ENCODE results near the gene PARD3B. TPM values are rescaled to one million over a fixed set of nuclear protein-coding genes. Genes with fewer than 3 reads are reported as not detected.
A peak's percentile ranks its signal among the peaks of the same experiment; 100 is the strongest.

The PARD3B gene
- total and polyA plus RNA-seq, 2 experiments from 2014 or later, result 3.5 to 4.4 TPM

DNA sequence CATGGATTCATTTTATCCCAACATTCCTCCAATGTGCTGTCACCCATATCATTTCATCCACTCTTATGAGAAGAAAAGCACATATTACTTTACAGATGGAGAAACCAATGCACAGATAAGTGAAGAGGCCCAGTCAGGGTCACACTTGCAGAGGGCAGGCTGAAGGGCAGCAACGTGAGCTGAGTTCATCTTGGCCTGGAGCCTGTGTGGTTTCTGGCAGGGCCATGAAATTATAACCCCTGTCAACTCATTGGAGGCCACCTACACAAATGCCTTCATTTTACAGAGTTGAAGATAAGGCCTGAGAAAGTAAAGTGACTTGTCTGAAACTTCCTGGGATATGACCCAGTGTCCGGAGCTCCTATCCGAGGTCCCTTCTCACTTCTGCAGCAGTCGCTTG is 1048.6 kb downstream of the PARD3B start (continued):
- TF ChIP-seq JUNB (IDR thresholded peaks at IDR 0.05; ENCODE audit: unreplicated experiment) (no peak), ZNF331 (CRISPR knock-in tag; IDR thresholded peaks at IDR 0.05; ENCODE audit: low read depth) (no peak), EZH2 (IDR thresholded peaks at IDR 0.05; ENCODE audit: low read depth, unreplicated experiment) (no peak)

DNA sequence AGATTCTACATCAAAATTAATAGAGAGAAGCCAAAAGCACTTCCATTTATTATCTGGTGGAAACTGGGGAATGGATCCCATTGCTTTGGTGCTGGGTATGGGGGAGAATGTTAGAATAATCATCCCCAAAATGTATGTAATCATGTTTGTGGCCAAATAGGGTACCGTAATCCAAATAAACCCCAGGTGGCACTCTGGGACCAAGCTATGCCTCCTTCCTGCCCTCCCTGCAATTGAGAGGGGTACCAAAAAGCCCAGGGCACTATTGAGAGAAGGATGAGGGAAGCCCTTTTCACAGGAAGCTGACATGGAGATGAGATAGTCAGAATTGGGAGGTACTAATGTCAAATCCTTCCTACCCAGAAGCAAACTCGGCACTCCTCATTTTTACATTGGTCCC is 1051.3 kb downstream of the PARD3B start:
- Mint-ChIP-seq H3K4me1 (no peaks in the 10 kb centered on the region), H3K36me3 (ENCODE audit: low read depth) (no peaks in the 10 kb centered on the region), H3K4me3 (no peak overlapping the region), H3K27ac (no peak overlapping the region), H3K9me3 (no peaks in the 10 kb centered on the region), H3K27me3 (ENCODE audit: insufficient read depth, low read depth, poor library complexity) (peaks cover 3% of the 10 kb centered on the region)
- Histone ChIP-seq H3K27ac (ENCODE audit: low read depth) (no peak overlapping the region), H4K20me1 (replicated peaks; ENCODE audit: insufficient read depth) (no peaks in the 10 kb centered on the region), H3K4me1 (ENCODE audit: insufficient read depth) (no peaks in the 10 kb centered on the region), H2AFZ (no peak overlapping the region), H3K9me2 (ENCODE audit: insufficient read depth) (no peaks in the 10 kb centered on the region), H3F3A (replicated peaks; ENCODE audit: low read depth) (no peaks in the 10 kb centered on the region), H3K79me2 (replicated peaks; ENCODE audit: insufficient read depth) (no peaks in the 10 kb centered on the region), H3K4me3 (no peak overlapping the region), H3K36me3 (ENCODE audit: insufficient read depth) (no peaks in the 10 kb centered on the region), H3K27me3 (ENCODE audit: insufficient read depth) (no peaks in the 10 kb centered on the region), H3K4me2 (no peak overlapping the region)
- ATAC-seq, result no peak
- no peak for TF ChIP-seq CREB1 (CRISPR knock-in tag; IDR thresholded peaks at IDR 0.05; ENCODE audit: low read depth)
- TF ChIP-seq POLR2AphosphoS5 (IDR thresholded peaks at IDR 0.05; ENCODE audit: low read depth), result no peak
- TF ChIP-seq ZNF331 (CRISPR knock-in tag; IDR thresholded peaks at IDR 0.05; ENCODE audit: low read depth), result no peak
- TF ChIP-seq CTCF (conservative IDR thresholded peaks at IDR 0.05; ENCODE audit: low read depth in 2 of 2), result peak in 1 of 2 experiments; percentile 49; a peak in 2 of 4 replicates
- DNase-seq (ENCODE audit: low spot score), result peak; percentile 15

- H3K36me3 ChIP-seq (ENCODE audit: insufficient read depth), result no peaks in the 10 kb centered on the region
- peaks cover 6% of the 10 kb centered on the region for H3K4me1 Mint-ChIP-seq
- 0 out of 2 replicates have a peak, but pooled peaks cover 11% of the 10 kb centered on the region for H3K9me2 ChIP-seq (ENCODE audit: insufficient read depth)
- H3K27me3 ChIP-seq (ENCODE audit: insufficient read depth), result no peaks in the 10 kb centered on the region
- no peak overlapping the region for H3K4me2 ChIP-seq
- no peaks in the 10 kb centered on the region for H3K79me2 ChIP-seq (replicated peaks; ENCODE audit: insufficient read depth)
- H3K27ac Mint-ChIP-seq, result no peak overlapping the region
- 0 out of 2 replicates have a peak, but pooled peaks cover 7% of the 10 kb centered on the region for H3K4me1 ChIP-seq (ENCODE audit: insufficient read depth)
- no peak overlapping the region for H3K4me3 ChIP-seq
- no peak overlapping the region for H3K27ac ChIP-seq (ENCODE audit: low read depth)
- H3K9me3 Mint-ChIP-seq, result peaks cover 23% of the 10 kb centered on the region
- ATAC-seq (no peak), DNase-seq (ENCODE audit: low spot score) (no peak)
- no peaks in the 10 kb centered on the region for H4K20me1 ChIP-seq (replicated peaks; ENCODE audit: insufficient read depth)
- H3K36me3 Mint-ChIP-seq (ENCODE audit: low read depth), result peaks cover 17% of the 10 kb centered on the region
- H3K27me3 Mint-ChIP-seq (ENCODE audit: insufficient read depth, low read depth, poor library complexity), result peaks cover 4% of the 10 kb centered on the region
- no peaks in the 10 kb centered on the region for H3F3A ChIP-seq (replicated peaks; ENCODE audit: low read depth)
- H3K4me3 Mint-ChIP-seq, result no peak overlapping the region
- no peak overlapping the region for H2AFZ ChIP-seq
- TF ChIP-seq CREB1 (CRISPR knock-in tag; IDR thresholded peaks at IDR 0.05; ENCODE audit: low read depth) (no peak), POLR2AphosphoS5 (IDR thresholded peaks at IDR 0.05; ENCODE audit: low read depth) (no peak), CTCF (conservative IDR thresholded peaks at IDR 0.05; ENCODE audit: low read depth in 2 of 2) (no peak), EZH2 (IDR thresholded peaks at IDR 0.05; ENCODE audit: low read depth, unreplicated experiment) (no peak)
- TF ChIP-seq, protein P1, sequence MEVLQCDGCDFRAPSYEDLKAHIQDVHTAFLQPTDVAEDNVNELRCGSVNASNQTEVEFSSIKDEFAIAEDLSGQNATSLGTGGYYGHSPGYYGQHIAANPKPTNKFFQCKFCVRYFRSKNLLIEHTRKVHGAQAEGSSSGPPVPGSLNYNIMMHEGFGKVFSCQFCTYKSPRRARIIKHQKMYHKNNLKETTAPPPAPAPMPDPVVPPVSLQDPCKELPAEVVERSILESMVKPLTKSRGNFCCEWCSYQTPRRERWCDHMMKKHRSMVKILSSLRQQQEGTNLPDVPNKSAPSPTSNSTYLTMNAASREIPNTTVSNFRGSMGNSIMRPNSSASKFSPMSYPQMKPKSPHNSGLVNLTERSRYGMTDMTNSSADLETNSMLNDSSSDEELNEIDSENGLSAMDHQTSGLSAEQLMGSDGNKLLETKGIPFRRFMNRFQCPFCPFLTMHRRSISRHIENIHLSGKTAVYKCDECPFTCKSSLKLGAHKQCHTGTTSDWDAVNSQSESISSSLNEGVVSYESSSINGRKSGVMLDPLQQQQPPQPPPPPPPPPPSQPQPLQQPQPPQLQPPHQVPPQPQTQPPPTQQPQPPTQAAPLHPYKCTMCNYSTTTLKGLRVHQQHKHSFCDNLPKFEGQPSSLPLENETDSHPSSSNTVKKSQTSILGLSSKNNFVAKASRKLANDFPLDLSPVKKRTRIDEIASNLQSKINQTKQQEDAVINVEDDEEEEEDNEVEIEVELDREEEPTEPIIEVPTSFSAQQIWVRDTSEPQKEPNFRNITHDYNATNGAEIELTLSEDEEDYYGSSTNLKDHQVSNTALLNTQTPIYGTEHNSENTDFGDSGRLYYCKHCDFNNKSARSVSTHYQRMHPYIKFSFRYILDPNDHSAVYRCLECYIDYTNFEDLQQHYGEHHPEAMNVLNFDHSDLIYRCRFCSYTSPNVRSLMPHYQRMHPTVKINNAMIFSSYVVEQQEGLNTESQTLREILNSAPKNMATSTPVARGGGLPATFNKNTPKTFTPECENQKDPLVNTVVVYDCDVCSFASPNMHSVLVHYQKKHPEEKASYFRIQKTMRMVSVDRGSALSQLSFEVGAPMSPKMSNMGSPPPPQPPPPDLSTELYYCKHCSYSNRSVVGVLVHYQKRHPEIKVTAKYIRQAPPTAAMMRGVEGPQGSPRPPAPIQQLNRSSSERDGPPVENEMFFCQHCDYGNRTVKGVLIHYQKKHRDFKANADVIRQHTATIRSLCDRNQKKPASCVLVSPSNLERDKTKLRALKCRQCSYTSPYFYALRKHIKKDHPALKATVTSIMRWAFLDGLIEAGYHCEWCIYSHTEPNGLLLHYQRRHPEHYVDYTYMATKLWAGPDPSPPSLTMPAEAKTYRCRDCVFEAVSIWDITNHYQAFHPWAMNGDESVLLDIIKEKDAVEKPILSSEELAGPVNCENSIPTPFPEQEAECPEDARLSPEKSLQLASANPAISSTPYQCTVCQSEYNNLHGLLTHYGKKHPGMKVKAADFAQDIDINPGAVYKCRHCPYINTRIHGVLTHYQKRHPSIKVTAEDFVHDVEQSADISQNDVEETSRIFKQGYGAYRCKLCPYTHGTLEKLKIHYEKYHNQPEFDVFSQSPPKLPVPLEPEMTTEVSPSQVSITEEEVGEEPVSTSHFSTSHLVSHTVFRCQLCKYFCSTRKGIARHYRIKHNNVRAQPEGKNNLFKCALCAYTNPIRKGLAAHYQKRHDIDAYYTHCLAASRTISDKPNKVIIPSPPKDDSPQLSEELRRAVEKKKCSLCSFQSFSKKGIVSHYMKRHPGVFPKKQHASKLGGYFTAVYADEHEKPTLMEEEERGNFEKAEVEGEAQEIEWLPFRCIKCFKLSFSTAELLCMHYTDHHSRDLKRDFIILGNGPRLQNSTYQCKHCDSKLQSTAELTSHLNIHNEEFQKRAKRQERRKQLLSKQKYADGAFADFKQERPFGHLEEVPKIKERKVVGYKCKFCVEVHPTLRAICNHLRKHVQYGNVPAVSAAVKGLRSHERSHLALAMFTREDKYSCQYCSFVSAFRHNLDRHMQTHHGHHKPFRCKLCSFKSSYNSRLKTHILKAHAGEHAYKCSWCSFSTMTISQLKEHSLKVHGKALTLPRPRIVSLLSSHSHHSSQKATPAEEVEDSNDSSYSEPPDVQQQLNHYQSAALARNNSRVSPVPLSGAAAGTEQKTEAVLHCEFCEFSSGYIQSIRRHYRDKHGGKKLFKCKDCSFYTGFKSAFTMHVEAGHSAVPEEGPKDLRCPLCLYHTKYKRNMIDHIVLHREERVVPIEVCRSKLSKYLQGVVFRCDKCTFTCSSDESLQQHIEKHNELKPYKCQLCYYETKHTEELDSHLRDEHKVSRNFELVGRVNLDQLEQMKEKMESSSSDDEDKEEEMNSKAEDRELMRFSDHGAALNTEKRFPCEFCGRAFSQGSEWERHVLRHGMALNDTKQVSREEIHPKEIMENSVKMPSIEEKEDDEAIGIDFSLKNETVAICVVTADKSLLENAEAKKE (CRISPR knock-in tag; IDR thresholded peaks at IDR 0.05), result no peak
These were observed 1060.5 kb downstream of the PARD3B start for GRCh38 chr2:205605638-205606304.
